Measurements from ENCODE around the gene SLITRK2. TPM values are rescaled to one million over a fixed set of nuclear protein-coding genes. Genes with fewer than 3 reads are reported as not detected.

Gene SLITRK2, protein sequence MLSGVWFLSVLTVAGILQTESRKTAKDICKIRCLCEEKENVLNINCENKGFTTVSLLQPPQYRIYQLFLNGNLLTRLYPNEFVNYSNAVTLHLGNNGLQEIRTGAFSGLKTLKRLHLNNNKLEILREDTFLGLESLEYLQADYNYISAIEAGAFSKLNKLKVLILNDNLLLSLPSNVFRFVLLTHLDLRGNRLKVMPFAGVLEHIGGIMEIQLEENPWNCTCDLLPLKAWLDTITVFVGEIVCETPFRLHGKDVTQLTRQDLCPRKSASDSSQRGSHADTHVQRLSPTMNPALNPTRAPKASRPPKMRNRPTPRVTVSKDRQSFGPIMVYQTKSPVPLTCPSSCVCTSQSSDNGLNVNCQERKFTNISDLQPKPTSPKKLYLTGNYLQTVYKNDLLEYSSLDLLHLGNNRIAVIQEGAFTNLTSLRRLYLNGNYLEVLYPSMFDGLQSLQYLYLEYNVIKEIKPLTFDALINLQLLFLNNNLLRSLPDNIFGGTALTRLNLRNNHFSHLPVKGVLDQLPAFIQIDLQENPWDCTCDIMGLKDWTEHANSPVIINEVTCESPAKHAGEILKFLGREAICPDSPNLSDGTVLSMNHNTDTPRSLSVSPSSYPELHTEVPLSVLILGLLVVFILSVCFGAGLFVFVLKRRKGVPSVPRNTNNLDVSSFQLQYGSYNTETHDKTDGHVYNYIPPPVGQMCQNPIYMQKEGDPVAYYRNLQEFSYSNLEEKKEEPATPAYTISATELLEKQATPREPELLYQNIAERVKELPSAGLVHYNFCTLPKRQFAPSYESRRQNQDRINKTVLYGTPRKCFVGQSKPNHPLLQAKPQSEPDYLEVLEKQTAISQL
- total RNA-seq, result 0.03 TPM

DNA sequence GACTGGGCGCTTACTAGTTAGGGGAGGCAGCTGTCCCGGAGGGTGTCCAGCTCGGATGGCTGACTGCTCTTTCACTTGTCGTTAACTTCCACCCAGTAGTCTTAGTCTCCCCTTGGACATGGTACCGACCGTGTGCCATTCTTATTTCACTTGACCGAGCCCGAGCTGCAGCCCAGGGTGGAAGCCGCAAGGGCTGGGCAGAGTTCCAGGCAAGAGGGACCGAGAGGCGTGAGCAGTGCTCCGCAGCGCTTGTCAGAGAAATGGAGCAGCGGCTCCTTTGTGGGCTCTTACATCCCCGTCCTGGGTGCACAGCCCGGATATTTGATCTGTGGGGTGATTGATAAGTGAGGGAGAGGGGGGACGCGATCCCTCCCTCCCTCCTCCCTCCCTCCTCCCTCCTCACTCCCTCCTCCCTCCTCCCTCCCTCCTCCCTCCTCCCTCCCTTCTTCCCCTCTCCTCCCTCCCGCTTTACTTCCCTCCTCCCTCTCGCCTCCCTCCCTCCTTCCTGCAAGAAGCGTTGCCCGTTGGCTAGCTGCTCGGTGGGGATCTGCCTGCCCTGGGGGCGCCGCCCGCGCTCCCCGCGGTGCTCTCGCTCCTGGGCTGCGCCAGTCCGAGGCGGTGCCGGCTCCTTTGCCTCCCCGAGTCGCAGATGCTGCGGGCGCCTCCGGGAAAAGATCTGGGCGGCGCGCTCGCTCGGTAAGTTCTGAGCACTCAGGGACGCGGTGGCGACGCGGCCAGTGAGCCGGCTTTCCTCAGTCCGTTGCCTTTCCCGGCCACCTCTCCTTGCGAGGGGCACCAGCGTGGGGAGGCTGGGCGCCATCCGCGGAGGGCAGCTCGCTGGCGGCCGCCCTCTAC is at the start of gene SLITRK2:
SLITRK2 (plus strand) TSS at position 499 of the 855 bp plus-strand sequence. CDS start 4,597 bp downstream, outside the sequence.
- DNase-seq (ENCODE audit: low spot score) (no peak), ATAC-seq (peak; percentile 14)

DNA sequence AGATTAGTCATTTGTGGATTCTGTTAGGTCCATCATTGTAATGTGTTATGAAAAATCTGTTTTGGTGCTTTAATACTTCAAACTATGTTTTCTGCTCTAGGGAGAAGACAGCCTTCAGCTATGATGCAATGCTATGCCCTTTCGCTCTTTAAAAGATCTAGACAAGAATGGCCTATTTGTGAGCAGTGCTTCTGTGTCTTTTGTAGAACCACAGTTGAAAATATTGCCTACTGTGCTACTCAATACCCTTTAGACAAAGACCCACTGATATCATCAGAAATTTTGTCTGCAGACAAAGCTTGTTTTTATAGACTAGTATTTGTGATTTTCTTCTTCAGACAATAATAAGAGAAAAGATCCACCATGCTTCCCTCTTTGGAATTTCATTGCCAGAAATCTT is 44.6 kb upstream of the SLITRK2 start:
- DNase-seq (ENCODE audit: low spot score) (no peak), ATAC-seq (no peak)

DNA sequence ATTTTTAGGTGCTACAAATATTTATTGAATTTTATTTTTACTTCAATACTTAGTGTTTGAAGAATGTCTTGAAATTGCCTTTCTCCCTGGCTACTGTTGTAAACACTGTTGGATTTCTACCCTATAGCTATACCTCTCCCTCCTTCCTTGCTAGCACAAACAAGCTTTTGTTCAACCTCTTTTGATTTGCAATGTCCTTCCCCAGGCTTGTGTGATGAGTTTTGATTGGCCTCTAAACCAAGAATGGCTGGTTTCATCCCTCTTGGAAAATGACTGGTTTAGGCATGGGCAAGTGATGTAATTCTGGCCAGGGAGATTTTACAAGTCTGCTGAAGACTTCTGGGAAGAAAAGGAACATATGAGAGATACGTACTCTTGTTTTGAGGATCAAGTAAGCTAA is 25.3 kb upstream of the SLITRK2 start:
- DNase-seq (ENCODE audit: low spot score), result no peak
- ATAC-seq, result no peak

DNA sequence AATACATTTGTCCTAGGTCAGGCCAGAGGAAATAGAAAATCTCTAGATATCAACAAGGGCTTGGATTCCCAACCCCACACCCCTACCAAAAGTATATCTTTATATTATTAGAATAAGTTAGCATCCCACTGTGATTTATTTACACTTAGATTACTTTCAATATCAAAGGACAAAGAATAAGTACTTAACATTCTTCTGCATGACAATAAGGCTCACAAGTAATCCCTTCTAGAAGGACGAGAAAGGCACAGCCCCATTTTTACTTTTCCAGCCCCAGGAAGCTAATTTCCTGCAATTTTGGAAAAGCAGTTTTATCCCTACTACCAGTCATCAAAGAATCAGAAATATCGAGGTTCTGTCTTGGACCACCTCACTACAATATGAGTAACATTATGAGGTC is 14.1 kb upstream of the SLITRK2 start:
- ATAC-seq, result no peak
- DNase-seq (ENCODE audit: low spot score), result no peak

DNA sequence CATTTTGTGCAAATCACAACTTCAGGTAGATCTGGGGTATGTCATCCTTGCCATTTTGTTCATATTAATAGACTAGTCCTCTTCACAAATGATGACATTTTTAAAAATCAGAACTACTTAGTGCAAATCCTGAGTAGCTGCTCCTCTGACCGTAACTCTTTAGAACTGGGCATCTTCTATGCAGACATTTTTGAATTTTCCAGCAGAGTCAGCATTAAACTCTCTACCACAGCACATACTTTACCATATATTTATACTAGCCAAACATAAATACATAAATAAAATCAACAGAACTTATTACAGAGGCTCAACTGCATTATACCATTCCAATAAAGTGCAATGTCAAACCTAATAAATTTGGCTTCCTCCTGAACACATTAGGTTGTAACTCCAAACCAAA is 4.5 kb upstream of the SLITRK2 start:
- DNase-seq (ENCODE audit: low spot score), result no peak

DNA sequence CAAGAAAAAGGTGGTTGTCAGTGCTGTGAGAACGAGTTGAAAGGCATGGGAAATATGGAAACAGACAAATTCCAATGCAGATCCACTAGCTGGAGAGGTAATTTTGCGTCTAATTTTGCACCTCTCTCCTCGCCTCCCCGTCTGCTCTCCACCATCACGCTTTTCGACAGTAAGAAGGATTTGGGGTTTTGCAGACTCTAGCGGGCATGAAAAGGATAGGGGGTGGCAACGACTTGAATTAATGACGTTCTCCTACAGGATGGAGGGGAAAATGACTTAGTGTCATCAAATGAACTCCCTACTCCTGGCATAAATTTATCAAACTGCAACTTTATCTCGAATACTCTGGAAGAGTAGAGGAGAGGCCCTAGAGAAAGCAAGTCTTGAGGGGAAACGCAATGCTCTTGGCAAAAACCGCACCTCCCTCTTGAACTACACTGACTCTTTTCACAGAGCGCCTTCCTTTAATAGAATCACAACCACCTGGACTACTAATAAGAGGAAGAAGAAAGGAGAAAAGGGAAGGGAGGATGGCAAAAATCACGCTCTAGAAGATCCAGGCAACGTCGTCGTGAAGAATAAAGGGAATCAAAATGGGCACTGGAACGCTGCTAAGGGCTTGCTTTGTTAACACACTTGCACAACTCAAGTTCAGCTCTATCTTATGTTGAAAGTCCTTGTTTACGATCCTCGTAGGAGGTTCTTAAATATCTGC is 871 bp upstream of the SLITRK2 start:
- ATAC-seq, result no peak
- no peak for DNase-seq (ENCODE audit: low spot score)

More for the DNA sequence above, 4.5 kb upstream of the SLITRK2 start:
- ATAC-seq, result no peak

DNA sequence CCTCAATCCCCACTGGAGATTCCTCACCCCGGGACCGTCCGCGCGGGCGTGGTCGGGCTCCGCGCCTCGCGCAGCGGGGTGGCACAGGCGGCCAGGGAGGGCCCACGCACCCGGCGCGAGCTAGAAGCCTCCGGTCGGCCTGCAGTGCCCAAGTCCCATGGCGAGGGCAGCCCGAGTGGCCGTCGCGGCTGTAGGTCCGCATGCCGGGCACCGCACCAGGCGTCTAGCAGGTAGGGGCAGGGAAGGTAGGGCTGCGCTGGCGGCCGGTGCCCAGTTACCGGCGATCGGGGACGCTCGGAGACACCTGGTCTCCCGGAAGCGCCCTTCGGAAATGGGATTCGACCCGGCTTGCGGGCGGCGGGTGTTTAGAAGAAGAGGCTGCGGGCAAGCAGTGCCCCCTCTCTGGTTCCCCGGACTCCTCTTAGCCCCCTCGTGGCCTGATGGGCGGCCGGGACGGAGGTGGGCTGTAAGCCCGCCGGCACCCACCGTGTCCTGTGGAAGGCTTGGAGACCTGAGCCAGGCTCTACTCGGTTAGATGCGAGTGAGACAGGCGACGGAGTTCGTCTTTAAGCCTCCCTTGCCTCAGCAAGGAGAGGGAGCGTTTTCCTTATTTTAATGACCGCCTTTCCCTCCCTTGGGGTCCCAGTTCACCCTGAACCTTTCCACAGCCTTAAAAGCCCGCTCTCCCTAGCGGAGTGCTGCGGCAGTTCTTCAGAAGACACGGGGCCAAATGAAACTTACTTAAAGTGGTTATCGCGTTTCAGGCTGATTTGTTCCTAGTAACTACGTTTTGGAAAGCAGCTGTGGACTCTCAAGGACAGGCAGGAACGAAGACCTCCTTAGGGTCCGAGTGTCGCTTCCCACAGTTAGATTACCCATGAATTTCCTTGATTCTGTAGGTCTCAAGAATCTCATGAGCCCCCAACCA is 821 bp downstream of the SLITRK2 start:
- DNase-seq (ENCODE audit: low spot score), result no peak
- ATAC-seq, result peak; percentile 38

DNA sequence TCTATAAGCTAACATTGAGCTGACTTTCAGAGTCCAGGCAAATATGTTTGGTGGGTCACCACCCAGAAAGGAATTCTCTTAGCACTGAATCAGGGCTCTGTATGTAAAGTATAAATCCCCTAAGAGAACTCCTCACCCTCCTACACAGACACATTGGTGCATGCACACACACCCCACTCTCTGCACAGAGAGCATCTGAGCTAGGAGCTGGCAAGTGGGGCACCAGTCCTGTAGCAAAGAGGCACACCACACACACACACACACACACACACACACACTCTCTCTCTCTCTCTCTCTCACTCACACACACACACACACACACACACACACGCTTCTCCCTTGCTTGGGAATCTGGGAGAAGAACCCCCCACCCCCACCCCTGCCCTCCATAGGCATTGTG is 3.2 kb downstream of the SLITRK2 start:
- ATAC-seq (no peak), DNase-seq (ENCODE audit: low spot score) (no peak)

DNA sequence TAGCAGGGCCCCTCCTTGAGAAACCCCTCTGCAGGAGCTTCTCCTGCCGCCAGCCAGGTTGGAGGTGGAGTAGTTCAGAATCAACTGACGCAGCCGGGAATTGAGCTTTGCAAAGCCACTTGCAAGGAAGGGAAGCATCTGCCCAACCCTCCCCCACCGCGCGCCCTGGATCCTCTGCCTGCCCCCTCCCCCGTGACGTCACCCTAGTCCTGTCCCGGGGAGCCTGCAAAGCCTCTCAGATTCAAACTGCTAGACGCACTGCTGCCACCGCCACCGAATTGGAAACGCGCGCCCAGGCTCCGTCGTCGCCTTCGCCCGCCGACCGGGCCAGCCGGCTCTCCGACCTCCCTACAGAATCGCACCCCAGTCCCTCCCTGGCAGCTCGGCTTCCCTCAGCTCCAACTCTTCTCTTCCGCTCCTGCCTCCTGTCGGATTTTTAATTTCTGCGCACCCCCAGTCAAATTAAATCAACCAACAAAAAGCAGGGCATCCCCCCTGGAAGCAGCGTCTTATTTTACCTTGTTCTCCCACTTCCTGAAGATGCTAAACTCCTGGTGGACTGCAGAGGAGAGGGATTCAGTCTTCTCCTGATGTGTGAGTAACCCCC is 3.8 kb downstream of the SLITRK2 start:
- ATAC-seq (no peak), DNase-seq (ENCODE audit: low spot score) (no peak)

DNA sequence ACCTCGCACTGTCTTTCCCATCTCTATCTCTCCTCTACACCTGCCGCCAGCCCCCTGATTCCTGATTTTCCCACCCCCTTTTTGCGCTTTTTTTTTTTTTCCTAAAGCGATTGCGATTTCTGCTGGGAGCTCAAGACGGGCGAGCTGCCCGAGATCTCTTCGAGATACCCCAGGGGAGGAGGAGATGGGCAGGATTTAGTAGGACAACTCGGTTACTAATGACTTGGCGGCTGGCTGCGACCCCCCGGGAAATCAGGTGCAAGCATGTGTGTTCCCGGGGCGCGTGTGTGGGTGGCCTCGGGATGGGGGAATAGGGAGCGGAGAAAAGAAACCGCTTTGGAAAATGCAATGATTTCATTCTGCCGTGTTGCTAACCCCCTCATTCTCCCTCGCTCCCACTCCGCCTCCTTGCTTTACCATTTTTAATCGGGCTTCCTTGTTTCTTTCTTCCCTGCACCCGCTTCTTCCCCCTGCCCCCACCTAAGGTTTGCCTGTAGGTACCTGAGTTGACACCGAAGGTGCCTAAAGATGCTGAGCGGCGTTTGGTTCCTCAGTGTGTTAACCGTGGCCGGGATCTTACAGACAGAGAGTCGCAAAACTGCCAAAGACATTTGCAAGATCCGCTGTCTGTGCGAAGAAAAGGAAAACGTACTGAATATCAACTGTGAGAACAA is 4.4 kb downstream of the SLITRK2 start:
- no peak for DNase-seq (ENCODE audit: low spot score)
- no peak for ATAC-seq

DNA sequence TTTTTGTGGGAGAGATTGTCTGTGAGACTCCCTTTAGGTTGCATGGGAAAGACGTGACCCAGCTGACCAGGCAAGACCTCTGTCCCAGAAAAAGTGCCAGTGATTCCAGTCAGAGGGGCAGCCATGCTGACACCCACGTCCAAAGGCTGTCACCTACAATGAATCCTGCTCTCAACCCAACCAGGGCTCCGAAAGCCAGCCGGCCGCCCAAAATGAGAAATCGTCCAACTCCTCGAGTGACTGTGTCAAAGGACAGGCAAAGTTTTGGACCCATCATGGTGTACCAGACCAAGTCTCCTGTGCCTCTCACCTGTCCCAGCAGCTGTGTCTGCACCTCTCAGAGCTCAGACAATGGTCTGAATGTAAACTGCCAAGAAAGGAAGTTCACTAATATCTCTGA is 5.5 kb downstream of the SLITRK2 start:
- ATAC-seq (no peak), DNase-seq (ENCODE audit: low spot score) (no peak)

DNA sequence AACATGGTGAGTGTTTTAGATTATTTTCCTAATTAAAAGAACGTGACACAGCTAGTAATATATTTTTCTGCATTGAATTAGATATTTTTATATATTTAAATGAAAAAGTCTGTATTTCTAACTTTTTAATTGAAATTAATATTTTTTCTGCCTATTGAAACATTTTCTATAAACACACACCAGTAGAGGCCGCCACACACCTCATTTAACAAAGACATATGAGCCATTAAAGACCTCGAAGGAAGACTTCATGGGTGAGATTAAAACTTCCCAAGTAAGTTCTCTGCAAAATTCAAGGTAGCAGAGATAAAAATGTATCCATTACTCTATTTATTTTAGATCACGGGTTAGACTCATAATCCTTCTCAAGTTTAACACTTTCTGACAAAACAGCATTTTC is 8.3 kb downstream of the SLITRK2 start:
- DNase-seq (ENCODE audit: low spot score) (no peak), ATAC-seq (peak; percentile 49)

DNA sequence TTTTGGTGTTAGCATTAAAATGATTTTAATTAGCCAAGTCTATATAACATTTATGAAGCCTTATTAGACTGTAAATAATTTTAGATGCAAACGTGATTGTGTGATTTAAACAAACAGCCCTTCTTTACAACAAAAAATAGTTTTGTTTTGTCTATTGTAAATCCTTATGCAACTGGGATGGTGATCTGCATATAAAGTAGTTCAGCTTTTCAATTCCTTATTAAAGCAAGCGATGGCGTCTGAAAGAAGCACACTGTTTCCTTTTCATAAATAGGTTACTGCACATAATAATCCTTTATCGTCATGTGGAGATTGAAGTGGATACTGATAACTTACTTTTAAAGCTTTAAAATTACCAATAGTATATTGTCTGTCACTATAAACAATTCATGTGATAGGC is 8.8 kb downstream of the SLITRK2 start:
- DNase-seq (ENCODE audit: low spot score), result no peak
- no peak for ATAC-seq

DNA sequence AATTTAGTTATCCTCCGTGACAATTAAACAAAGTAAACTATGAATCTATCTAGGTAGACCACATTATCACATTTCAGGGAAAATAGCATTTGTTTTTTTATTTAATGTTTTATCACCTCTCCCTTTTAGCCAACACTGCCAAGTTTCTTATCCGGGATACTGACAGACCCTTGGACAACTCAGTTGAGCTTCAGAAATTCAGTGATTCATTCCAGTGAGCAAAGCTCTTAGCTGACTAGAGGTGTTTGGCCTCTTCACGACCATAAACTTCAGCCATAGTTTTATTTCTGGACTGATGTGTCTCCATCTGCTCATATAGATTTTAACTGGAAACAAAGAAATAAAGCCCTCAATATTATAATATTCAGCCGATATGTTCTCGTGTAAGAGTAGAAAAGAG is 15.2 kb downstream of the SLITRK2 start:
- DNase-seq (ENCODE audit: low spot score), result no peak

DNA sequence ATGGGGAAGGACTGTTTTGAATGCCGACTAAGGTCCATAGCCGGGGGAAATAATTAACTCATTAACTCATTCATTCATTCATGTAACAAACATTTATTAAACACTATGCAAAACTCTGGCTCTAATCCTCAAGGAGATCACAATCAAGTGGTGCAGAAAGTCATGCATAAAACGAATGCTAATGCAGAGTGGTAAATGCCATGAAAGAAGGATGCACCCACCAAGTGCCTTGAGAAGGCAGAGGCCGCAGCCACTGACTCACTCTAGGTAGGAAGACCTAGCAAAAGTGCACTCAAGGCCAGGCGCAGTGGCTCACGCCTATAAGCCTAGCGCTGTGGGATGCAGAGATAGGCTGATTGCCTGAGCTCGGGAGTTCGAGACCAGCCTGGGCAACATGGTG is 22.9 kb downstream of the SLITRK2 start:
- no peak for DNase-seq (ENCODE audit: low spot score)
- no peak for ATAC-seq

More for the DNA sequence above, 15.2 kb downstream of the SLITRK2 start:
- no peak for ATAC-seq

DNA sequence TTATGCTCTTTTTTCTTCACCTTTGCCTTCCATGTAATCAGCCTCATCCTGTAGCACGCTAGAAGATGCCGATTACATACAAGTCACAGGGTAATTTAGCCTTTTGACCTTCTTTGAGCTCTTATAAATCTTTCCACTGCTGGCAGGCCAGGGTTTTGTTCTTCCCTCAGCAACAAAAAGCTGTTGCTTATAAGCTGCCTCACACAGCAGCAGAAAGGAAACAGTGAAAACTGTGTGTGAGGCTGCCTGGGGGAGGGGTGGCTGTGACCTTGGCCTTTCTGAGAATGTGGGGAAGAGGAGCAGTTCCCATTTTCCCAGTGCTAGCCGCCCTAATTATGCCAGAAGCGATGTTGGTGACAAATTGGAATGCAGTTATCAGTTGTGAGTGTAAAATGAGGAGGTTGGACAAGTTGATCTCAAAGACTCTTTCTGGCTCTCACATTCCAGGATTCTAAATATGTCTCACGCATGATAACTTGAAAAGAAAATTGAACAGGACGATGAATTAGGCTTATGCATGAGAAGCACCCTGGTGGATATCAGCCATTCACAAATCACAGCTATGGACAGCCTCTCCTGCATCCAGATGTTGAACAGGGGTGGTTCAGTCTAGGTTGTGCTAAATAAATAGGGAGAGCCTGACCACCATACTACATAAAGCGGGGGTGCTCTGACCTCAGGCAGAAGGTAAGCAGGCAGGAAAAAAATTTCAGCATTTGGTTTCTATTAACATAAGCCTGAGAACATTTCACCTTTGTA is 25.7 kb downstream of the SLITRK2 start:
- no peak for DNase-seq (ENCODE audit: low spot score)
- no peak for ATAC-seq

DNA sequence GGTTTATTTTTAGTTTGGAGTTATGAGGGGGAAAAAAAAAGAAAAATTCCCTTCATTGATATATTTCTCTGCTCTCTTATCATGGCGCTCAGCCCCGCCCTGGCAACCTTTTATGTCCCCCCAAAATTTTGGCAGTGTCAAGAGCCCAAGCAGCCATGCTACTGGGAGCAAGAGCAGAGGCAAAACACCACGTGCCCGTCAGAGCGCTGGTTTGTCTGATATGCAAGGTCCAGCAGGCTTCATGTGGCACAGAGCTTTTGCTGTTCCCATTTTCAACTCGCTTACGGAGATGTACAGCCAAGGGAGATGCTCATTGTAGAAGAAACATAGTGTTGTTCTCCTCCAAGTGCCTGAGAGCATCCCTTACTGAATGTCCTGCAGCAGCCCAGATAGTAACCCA is 27.3 kb downstream of the SLITRK2 start:
- DNase-seq (ENCODE audit: low spot score) (no peak), ATAC-seq (no peak)

DNA sequence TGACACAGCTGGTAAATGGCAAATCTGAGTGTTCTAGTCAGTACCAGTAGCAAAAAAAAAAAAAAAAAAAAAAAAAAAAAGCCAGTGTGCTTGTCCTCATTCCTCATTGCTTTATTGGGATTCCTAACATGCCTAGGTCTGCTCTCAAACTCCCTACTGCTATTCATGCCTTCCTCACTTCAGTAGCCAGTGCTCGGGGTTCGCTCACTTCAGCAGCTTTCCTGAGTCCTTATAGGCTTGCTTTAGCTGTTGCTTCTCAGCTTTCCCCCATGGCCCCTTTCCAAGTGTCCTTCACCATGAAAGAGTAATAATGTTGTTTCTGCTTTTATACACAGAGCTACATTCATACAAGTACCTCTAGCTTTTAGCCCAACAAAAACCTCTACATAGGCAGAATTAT is 30.8 kb downstream of the SLITRK2 start:
- no peak for DNase-seq (ENCODE audit: low spot score)
- ATAC-seq, result no peak
